ENCODE data around the gene ILKAP. TPM values are rescaled to one million over a fixed set of nuclear protein-coding genes. Genes with fewer than 3 reads are reported as not detected.

ILKAP gene
- total RNA-seq, 4 donors from 2014 or later: 27.3 to 36.0 (median 34.3) TPM

DNA sequence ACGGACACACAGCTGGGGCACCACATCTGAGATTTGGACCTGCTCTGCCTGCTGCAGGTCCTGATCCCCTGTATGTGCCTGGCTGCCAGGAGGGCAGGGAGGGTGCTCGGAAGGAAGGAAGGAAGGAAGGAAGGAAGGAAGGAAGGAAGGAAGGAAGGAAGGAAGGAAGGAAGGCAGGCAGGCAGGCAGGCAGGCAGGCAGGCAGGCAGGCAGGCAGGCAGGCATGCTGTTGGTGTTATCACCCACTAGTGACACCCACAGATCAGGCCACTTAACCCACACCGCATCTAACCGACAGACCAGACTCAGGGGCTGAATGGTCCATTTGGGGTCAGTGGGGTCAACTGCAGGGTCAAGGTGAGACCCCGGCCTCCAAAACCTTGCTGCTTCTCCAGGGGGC is 59.2 kb downstream of the ILKAP start:
- Histone ChIP-seq H3K4me3 (no peak overlapping the region), H3K4me1 (peaks cover 14 to 28% (median 19%) of the 10 kb centered on the region in 4 donors), H3K9me3 (no peaks in the 10 kb centered on the region), H3K36me3 (peaks cover 0 to 15% (median 3%) of the 10 kb centered on the region in 4 donors), H3K27ac (replicated peaks in 1 of 4) (no peak overlapping the region), H3K27me3 (no peaks in the 10 kb centered on the region)
- no peak for DNase-seq (ENCODE audit: extremely low spot score)
- intact Hi-C loops (cut with DNase I): no loop called here
- WGBS: 80% methylated on average over 4 of the region's 5 CpGs
- TF ChIP-seq POLR2AphosphoS5 (IDR thresholded peaks at IDR 0.05) (no peak), EP300 (IDR thresholded peaks at IDR 0.05) (no peak), POLR2A (IDR thresholded peaks at IDR 0.05; ENCODE audit: low read depth) (no peak)
- TF ChIP-seq, protein P1, sequence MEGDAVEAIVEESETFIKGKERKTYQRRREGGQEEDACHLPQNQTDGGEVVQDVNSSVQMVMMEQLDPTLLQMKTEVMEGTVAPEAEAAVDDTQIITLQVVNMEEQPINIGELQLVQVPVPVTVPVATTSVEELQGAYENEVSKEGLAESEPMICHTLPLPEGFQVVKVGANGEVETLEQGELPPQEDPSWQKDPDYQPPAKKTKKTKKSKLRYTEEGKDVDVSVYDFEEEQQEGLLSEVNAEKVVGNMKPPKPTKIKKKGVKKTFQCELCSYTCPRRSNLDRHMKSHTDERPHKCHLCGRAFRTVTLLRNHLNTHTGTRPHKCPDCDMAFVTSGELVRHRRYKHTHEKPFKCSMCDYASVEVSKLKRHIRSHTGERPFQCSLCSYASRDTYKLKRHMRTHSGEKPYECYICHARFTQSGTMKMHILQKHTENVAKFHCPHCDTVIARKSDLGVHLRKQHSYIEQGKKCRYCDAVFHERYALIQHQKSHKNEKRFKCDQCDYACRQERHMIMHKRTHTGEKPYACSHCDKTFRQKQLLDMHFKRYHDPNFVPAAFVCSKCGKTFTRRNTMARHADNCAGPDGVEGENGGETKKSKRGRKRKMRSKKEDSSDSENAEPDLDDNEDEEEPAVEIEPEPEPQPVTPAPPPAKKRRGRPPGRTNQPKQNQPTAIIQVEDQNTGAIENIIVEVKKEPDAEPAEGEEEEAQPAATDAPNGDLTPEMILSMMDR (IDR thresholded peaks at IDR 0.05): no peak

DNA sequence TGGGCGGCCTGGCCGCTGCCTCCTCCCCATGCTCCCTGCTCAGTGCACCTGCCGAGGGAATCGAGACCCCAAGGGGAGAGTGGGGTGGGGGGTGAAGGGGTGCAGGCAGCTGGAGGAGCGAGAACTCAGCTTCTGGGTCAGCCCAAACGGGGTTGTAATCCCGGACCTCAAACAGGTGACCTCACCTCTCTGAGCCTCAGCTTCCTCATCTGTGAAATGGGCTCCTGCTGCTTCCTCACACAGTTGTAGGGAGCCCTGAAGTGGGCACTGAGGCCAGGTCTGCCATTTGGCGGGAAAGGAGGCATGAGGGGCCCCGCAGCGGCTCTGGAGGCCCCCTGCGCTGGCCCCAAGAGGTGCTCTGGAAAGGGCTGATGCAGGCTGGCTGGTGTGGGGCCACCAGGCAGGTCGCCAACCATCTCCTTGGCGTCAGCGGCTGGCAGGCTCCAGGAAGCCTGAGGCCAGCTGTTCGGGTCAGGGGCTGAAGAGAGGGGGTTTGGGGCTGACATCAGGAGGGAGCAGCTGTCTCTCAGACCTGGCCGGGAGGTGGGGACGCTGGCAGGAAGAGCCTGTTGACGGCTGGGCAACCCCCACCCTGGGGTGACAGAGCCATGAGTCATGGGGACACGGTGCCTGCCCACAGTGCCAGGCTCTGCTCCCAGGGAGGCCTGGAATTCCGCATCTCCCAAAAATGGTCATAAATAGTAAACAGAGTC is 60.1 kb downstream of the ILKAP start:
- H3K4me3 ChIP-seq: no peak overlapping the region
- H3K27me3 ChIP-seq: no peaks in the 10 kb centered on the region
- DNase-seq (ENCODE audit: extremely low spot score): no peak
- 69% methylated on average over 11 of the region's 20 CpGs for WGBS
- TF ChIP-seq POLR2AphosphoS5 (IDR thresholded peaks at IDR 0.05) (no peak), EP300 (IDR thresholded peaks at IDR 0.05) (no peak), POLR2A (IDR thresholded peaks at IDR 0.05; ENCODE audit: low read depth) (no peak)
- TF ChIP-seq, protein P1 (IDR thresholded peaks at IDR 0.05): no peak
- H3K9me3 ChIP-seq: no peaks in the 10 kb centered on the region
- H3K36me3 ChIP-seq: peaks cover 0 to 15% (median 3%) of the 10 kb centered on the region in 4 donors
- intact Hi-C loops (cut with DNase I): no loop called here
- no peak overlapping the region for H3K27ac ChIP-seq (replicated peaks in 1 of 4)
- peaks cover 17 to 37% (median 26%) of the 10 kb centered on the region in 4 donors for H3K4me1 ChIP-seq

DNA sequence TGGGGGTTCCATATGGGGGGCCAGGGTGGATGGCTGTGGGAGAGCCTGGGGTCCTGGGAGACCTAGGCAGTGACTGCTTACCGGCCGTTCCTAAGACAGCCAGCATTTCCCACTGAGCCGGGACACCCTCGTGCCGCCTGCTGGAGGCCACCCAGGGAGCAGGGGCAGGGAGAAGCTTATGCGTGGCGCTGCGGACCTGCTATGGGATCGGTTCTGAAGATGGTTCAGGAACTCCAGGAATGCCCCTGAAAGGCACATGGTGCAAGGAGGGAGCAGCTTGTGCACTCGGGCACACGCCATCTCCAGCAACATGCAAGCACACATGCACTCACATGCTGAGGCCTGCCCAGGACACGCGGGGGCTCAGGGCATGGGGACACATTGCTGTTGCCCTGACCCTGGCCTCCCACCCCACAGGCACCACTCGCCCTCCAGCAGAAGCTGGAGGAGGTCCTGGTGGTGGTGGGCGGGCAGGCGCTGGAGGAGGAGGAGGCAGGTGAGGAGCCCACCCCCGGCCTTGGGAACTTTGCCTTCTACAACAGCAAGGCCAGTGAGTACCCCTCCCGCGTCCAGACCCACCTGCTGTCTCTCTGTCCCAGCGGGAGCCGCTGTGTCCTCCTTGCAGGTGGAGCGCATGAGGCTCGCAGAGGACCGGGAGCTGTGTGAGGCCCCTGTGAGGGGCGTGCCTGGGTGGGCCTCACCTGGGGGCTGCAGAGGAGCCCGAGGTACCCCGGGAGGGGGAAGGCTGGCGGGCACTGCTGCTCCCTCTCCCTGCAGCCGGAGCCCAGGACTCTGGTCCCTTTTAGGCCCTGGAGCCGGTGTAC is 60.9 kb downstream of the ILKAP start:
- Histone ChIP-seq H3K4me3 (no peak overlapping the region), H3K9me3 (no peaks in the 10 kb centered on the region), H3K27ac (replicated peaks in 1 of 4) (no peak overlapping the region), H3K36me3 (peaks cover 0 to 15% (median 3%) of the 10 kb centered on the region in 4 donors), H3K27me3 (no peaks in the 10 kb centered on the region), H3K4me1 (peaks cover 25 to 45% (median 34%) of the 10 kb centered on the region in 4 donors)
- TF ChIP-seq POLR2AphosphoS5 (IDR thresholded peaks at IDR 0.05) (no peak), EP300 (IDR thresholded peaks at IDR 0.05) (no peak), POLR2A (IDR thresholded peaks at IDR 0.05; ENCODE audit: low read depth) (no peak)
- TF ChIP-seq, protein P1 (IDR thresholded peaks at IDR 0.05): no peak
- intact Hi-C loops (cut with DNase I): no loop called here
- WGBS: 91% methylated on average over 11 of the region's 30 CpGs
- no peak for DNase-seq (ENCODE audit: extremely low spot score)

DNA sequence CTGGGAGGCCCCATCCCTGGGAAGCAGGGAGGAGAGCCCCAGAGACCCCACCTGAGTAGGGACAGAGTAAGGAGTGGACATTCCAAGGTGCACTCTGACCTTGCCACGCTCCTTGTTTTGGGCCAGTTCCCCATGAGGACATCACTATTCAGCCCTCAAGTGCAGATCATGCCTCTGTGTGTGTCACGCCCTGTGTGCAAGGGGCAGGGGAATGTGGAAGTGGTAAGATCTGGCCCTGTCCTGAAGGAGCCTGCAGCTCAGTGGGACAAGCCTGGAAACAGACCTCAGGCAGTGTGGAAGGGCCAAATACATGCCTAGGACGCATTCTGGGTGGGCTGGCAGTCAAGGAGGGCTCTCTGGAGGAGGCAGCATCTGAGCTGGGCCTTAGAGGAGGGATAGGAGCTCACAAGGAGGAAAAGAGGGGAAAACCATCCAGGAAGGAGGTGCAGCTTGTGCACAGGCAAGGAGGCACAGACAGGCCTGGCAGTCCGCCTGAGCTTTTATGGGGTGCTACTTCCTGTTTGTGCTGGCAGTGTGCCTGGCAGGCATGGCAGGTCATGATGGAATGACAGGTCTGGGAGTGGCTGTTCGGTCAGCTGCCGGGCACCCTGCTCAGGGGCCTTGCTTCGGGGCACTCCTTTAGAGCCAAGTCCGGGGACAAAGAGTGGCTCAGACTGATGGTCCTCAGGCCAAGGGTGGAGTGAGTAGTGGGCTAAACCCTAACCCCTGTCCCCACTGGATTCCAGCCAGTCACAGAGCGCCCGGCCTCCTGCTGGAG is 61.8 kb downstream of the ILKAP start:
- intact Hi-C loops (cut with DNase I): no loop called here
- Histone ChIP-seq H3K4me1 (peaks cover 29 to 52% (median 37%) of the 10 kb centered on the region in 4 donors), H3K4me3 (no peak overlapping the region), H3K27me3 (no peaks in the 10 kb centered on the region), H3K9me3 (no peaks in the 10 kb centered on the region), H3K36me3 (peaks cover 0 to 15% (median 3%) of the 10 kb centered on the region in 4 donors), H3K27ac (replicated peaks in 1 of 4) (no peak overlapping the region)
- DNase-seq (ENCODE audit: extremely low spot score): no peak
- TF ChIP-seq POLR2AphosphoS5 (IDR thresholded peaks at IDR 0.05): no peak
- TF ChIP-seq, protein P1 (IDR thresholded peaks at IDR 0.05): no peak
- TF ChIP-seq EP300 (IDR thresholded peaks at IDR 0.05): no peak
- no peak for TF ChIP-seq POLR2A (IDR thresholded peaks at IDR 0.05; ENCODE audit: low read depth)
- 79% methylated on average over 10 of the region's 10 CpGs for WGBS

Measured in esophagus muscularis mucosa (tissue), 4 donors.